Caco-2 (cell line): ENCODE results near the gene DIO1. TPM values are rescaled to one million over a fixed set of nuclear protein-coding genes. Genes with fewer than 3 reads are reported as not detected.
A peak's percentile ranks its signal among the peaks of the same experiment; 100 is the strongest.

Experiments used
- BruUV-seq: library from RNA; stranded (reverse); fragments of 400-500 nt; replicated peaks from 2 replicates; lab custom pipeline; 2021; lab: Mats Ljungman, UMichigan
- CTCF ChIA-PET: fragments of 300-600 bp; sonication (Branson Sonifier 250); formaldehyde crosslinking; loops from one replicate; lab custom pipeline; 2022; ENCODE audit warnings: antibody characterized with exemption; lab: Charles Lee
- POLR2A ChIA-PET: fragments of 300-600 bp; sonication (Branson Sonifier 250); formaldehyde crosslinking; loops from one replicate; lab custom pipeline; 2022; ENCODE audit warnings: antibody characterized with exemption; lab: Charles Lee
- DNase-seq, 2 experiments: peaks; one replicate each; pipeline versions ENCODE4 v3.0.0 to v3.0.0-alpha.2; 2020 to 2022
- H3K27me3 ChIP-seq: replicated peaks from 2 replicates; pipeline ENCODE4 v1.6.0; 2011; ENCODE audit warnings: low read length; ENCODE audit not compliant: control insufficient read depth, insufficient read depth
- H3K36me3 ChIP-seq: 2 replicates; pipeline ENCODE4 v1.5.1; 2011; ENCODE audit warnings: low read length; ENCODE audit not compliant: control insufficient read depth, insufficient read depth
- H3K4me1 ChIP-seq: fragments of 250-450 bp; sonication (Bioruptor Pico); 2 replicates; pipeline ENCODE4 v1.5.1; 2020; ENCODE audit warnings: mild to moderate bottlenecking
- H3K4me3 ChIP-seq: 2 replicates; pipeline ENCODE4 v1.5.1; 2011; ENCODE audit warnings: low read depth, mild to moderate bottlenecking, control low read depth, low read length
- H3K9me3 ChIP-seq: fragments of 250-450 bp; sonication (Bioruptor Pico); 2 replicates; pipeline ENCODE4 v1.5.1; 2020; ENCODE audit warnings: mild to moderate bottlenecking, moderate library complexity
- H3K27ac Mint-ChIP-seq: one replicate; pipeline ENCODE4 v1.8.0; 2022; ENCODE audit warnings: mixed read lengths; ENCODE audit not compliant: unreplicated experiment
- H3K27me3 Mint-ChIP-seq: one replicate; pipeline ENCODE4 v1.8.0; 2022; ENCODE audit warnings: mixed read lengths; ENCODE audit not compliant: insufficient read depth, unreplicated experiment
- H3K36me3 Mint-ChIP-seq: one replicate; pipeline ENCODE4 v1.8.0; 2022; ENCODE audit warnings: mild to moderate bottlenecking, mixed read lengths; ENCODE audit not compliant: insufficient read depth, unreplicated experiment
- H3K4me1 Mint-ChIP-seq: one replicate; pipeline ENCODE4 v1.8.0; 2022; ENCODE audit warnings: low read depth, mixed read lengths; ENCODE audit not compliant: unreplicated experiment
- H3K4me3 Mint-ChIP-seq: one replicate; pipeline ENCODE4 v1.8.0; 2022; ENCODE audit warnings: mild to moderate bottlenecking, moderate library complexity, mixed read lengths; ENCODE audit not compliant: unreplicated experiment
- H3K9me3 Mint-ChIP-seq: one replicate; pipeline ENCODE4 v1.8.0; 2022; ENCODE audit warnings: mixed read lengths; ENCODE audit not compliant: unreplicated experiment
- intact Hi-C: fragments of 100-400 bp; cut with micrococcal nuclease; formaldehyde crosslinking; loops from one replicate; pipeline ENCODE4 v1.10.0; 2022; ENCODE audit not compliant: unreplicated experiment
- total RNA-seq: library from RNA; stranded (reverse); gene quantifications from 2 replicates; pipeline ENCODE4 v1.2.3, GENCODE V29; 2022
- TF ChIP-seq, protein P1 (sequence below), 2 experiments: fragments of 200-600 bp in 1 of 2; IDR thresholded peaks; 1 replicate in 1 of 2; 2 replicates in 1 of 2; pipeline versions ENCODE4 v1.5.1 to v1.8.0; 2011 to 2022; ENCODE audit warnings: antibody characterized with exemption in 1 of 2, control low read depth in 1 of 2, inconsistent platforms in 1 of 2, low read depth in 1 of 2, low read length in 1 of 2, mild to moderate bottlenecking in 1 of 2, moderate library complexity in 1 of 2; ENCODE audit not compliant: insufficient read depth in 1 of 2, severe bottlenecking in 1 of 2, unreplicated experiment in 1 of 2

DIO1 gene
- total RNA-seq, 1 experiment from 2014 or later = 7.1 TPM

DNA sequence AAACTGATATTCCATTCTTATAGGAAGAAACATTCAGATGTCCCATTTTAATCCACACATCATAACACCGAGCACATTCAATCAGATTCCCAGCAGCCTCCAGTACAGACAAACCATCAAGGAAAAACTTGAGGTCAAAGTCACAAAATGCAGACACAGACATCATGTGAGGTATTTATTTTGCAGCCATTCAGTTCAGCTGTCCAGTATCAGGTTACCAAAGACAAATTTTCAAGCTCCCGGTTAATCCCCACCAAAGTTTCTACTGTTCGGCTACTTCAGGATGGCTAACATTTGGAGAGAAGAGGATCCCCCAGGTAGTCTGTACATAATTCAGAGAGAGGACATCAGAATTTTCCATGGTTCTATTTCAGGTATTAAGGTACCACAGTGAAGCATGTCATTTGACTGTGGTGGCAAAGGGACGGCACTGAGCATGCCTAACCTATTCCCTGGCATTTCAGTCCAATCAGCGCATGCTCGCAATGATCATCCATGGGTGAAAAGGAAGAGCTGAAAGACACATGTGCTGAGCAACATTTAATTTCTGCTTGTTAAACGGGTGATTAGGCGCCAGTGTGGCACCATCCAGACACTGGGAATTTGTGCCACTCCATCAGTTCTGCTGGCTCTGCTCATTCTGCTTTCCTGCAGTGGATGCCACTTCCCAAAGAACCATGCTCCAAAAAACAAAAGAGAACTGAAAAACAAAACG lies 42.3 kb upstream of the DIO1 start:
- no peak overlapping the region for H3K27ac Mint-ChIP-seq
- BruUV-seq = no TSS peak

DNA sequence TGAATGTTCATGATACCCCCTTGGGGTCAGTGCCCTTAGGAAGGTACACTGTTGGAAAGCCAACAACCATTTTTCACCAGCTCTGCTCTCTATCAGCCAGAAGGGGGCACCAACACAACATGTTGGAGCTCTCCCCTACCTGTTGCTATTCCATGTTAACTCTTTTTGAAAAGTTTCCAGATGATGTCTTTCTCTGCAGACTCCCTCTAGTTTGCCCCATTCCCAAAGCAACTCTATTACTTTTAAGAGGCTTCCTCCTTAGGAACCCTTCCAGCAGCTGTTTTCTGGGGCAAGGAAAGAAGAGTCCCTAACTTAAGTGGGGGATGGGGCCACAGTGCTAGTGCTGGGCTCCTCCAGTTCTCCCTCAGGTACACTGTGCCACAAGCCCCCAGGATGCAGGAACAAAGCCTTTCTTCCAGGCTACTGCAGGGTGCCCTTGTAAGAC lies 33.0 kb upstream of the DIO1 start:
- DNase-seq = peak; percentile 41 to 55
- intact Hi-C loops = loop anchor here (1.0 to 2.0 kb wide), 2 partner anchors 88 to 220 kb away; no protein-coding TSS in a partner anchor
- POLR2A ChIA-PET = no interaction called here

More for the DNA sequence above, 42.3 kb upstream of the DIO1 start:
- TF ChIP-seq, protein P1, sequence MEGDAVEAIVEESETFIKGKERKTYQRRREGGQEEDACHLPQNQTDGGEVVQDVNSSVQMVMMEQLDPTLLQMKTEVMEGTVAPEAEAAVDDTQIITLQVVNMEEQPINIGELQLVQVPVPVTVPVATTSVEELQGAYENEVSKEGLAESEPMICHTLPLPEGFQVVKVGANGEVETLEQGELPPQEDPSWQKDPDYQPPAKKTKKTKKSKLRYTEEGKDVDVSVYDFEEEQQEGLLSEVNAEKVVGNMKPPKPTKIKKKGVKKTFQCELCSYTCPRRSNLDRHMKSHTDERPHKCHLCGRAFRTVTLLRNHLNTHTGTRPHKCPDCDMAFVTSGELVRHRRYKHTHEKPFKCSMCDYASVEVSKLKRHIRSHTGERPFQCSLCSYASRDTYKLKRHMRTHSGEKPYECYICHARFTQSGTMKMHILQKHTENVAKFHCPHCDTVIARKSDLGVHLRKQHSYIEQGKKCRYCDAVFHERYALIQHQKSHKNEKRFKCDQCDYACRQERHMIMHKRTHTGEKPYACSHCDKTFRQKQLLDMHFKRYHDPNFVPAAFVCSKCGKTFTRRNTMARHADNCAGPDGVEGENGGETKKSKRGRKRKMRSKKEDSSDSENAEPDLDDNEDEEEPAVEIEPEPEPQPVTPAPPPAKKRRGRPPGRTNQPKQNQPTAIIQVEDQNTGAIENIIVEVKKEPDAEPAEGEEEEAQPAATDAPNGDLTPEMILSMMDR (IDR thresholded peaks at IDR 0.05; ENCODE audit: insufficient read depth in 1 of 2, low read depth in 1 of 2, low read length in 1 of 2, severe bottlenecking in 1 of 2, unreplicated experiment in 1 of 2) = no peak
- H3K9me3 Mint-ChIP-seq = no peaks in the 10 kb centered on the region
- CTCF ChIA-PET = no interaction called here
- Histone ChIP-seq H3K4me1 (no peaks in the 10 kb centered on the region), H3K9me3 (no peaks in the 10 kb centered on the region), H3K27me3 (no peaks in the 10 kb centered on the region), H3K4me3 (no peak overlapping the region), H3K36me3 (no peaks in the 10 kb centered on the region)
- H3K4me3 Mint-ChIP-seq = no peak overlapping the region
- DNase-seq = no peak
- H3K4me1 Mint-ChIP-seq = no peaks in the 10 kb centered on the region
- POLR2A ChIA-PET = no interaction called here
- peaks cover 2% of the 10 kb centered on the region for H3K27me3 Mint-ChIP-seq
- intact Hi-C loops = no loop called here
- H3K36me3 Mint-ChIP-seq = peaks cover 14% of the 10 kb centered on the region

DNA sequence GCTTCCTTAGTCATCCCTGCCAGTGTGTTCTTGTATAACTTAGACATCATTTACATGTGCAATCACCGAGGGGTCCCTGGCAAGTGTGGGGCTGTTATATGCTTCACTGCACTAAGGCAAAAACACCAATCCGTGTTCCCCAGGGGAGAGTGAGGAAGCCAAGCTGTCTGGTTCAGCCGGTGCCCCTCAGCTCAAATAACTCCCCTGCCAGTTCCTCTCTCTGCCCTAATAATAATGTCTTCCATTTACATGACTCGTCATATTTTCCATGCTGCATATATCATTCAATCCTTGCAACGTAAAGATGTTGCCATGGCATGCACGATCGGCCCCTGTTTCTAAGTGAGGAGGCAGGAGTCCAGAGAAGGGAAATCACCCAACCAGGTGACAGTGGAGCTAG lies 31.5 kb upstream of the DIO1 start:
- CTCF ChIA-PET = interaction anchor here (0.6 to 2.9 kb wide), 2 partner anchors 219 to 292 kb away, joined by 3 to 15 read pairs; no protein-coding TSS in a partner anchor
- no peak for DNase-seq
- H3K9me3 ChIP-seq = no peaks in the 10 kb centered on the region
- no peak overlapping the region for H3K27ac Mint-ChIP-seq
- H3K4me1 ChIP-seq = no peaks in the 10 kb centered on the region
- intact Hi-C loops = no loop called here
- H3K27me3 Mint-ChIP-seq = no peaks in the 10 kb centered on the region
- H3K4me1 Mint-ChIP-seq = no peaks in the 10 kb centered on the region
- TF ChIP-seq, protein P1 (IDR thresholded peaks at IDR 0.05; ENCODE audit: insufficient read depth in 1 of 2, low read depth in 1 of 2, low read length in 1 of 2, severe bottlenecking in 1 of 2, unreplicated experiment in 1 of 2) = no peak
- no peak overlapping the region for H3K4me3 Mint-ChIP-seq
- POLR2A ChIA-PET = no interaction called here
- H3K9me3 Mint-ChIP-seq = no peaks in the 10 kb centered on the region
- H3K36me3 ChIP-seq = no peaks in the 10 kb centered on the region
- H3K36me3 Mint-ChIP-seq = peaks cover 7% of the 10 kb centered on the region
- H3K4me3 ChIP-seq = no peak overlapping the region
- no TSS peak for BruUV-seq
- H3K27me3 ChIP-seq = no peaks in the 10 kb centered on the region

More for the DNA sequence above, 33.0 kb upstream of the DIO1 start:
- H3K4me1 ChIP-seq = no peaks in the 10 kb centered on the region
- H3K27me3 ChIP-seq = no peaks in the 10 kb centered on the region
- peaks cover 6% of the 10 kb centered on the region for H3K36me3 Mint-ChIP-seq
- H3K27me3 Mint-ChIP-seq = no peaks in the 10 kb centered on the region
- H3K4me1 Mint-ChIP-seq = no peaks in the 10 kb centered on the region
- H3K9me3 ChIP-seq = no peaks in the 10 kb centered on the region
- no peak overlapping the region for H3K27ac Mint-ChIP-seq
- TF ChIP-seq, protein P1 (IDR thresholded peaks at IDR 0.05; ENCODE audit: insufficient read depth in 1 of 2, low read depth in 1 of 2, low read length in 1 of 2, severe bottlenecking in 1 of 2, unreplicated experiment in 1 of 2) = peak; percentile 60 to 71
- H3K4me3 Mint-ChIP-seq = peak overlapping the region; percentile 38
- H3K36me3 ChIP-seq = no peaks in the 10 kb centered on the region
- no peaks in the 10 kb centered on the region for H3K9me3 Mint-ChIP-seq
- CTCF ChIA-PET = interaction anchor here (0.8 to 2.9 kb wide), 7 partner anchors 18 to 220 kb away, joined by 3 to 17 read pairs (median 8); partner anchors contain the start of genes IFT25, LRRC42 and YIPF1
- no peak overlapping the region for H3K4me3 ChIP-seq
- BruUV-seq = no TSS peak
